Psoas muscle (tissue), 8 donors: ENCODE data around the gene FNDC11. TPM values are rescaled to one million over a fixed set of nuclear protein-coding genes. Genes with fewer than 3 reads are reported as not detected.

Source experiments
- ATAC-seq, 4 donors: fragments of 200-7000 bp; cut with Tn5 transposase; one replicate each; pipeline ENCODE4 v1.9.1; 2020; ENCODE audit warnings: moderate library complexity in 3 of 4, mild to moderate bottlenecking in 2 of 4
- DNase-seq, 2 donors: peaks; one replicate each; pipeline ENCODE4 v3.0.0-alpha.2; 2020
- H3K27ac ChIP-seq: fragments of 200-600 bp; one replicate; pipeline ENCODE4 v1.8.0; 2022
- H3K27me3 ChIP-seq, 3 donors: fragments of 200-600 bp in 1 of 3; one replicate each; pipeline versions ENCODE4 v1.6.1 to v1.8.0; 2013 to 2022; ENCODE audit warnings: low read length in 2 of 3, mild to moderate bottlenecking in 2 of 3, moderate library complexity in 1 of 3; ENCODE audit not compliant: insufficient read depth in 3 of 3
- H3K36me3 ChIP-seq, 2 donors: fragments of 200-600 bp in 1 of 2; one replicate each; pipeline versions ENCODE4 v1.6.1 to v1.8.0; 2013 to 2022; ENCODE audit warnings: low read depth in 1 of 2, mild to moderate bottlenecking in 1 of 2, moderate library complexity in 1 of 2; ENCODE audit not compliant: insufficient read depth in 1 of 2
- H3K4me1 ChIP-seq: fragments of 200-600 bp; one replicate; pipeline ENCODE4 v1.8.0; 2022
- H3K4me3 ChIP-seq: fragments of 200-600 bp; one replicate; pipeline ENCODE4 v1.8.0; 2022; ENCODE audit warnings: mild to moderate bottlenecking
- H3K9me3 ChIP-seq: fragments of 200-600 bp; one replicate; pipeline ENCODE4 v1.8.0; 2022
- CTCF ChIP-seq: fragments of 200-600 bp; IDR thresholded peaks from one replicate; pipeline ENCODE4 v1.8.0; 2022; ENCODE audit warnings: antibody characterized with exemption
- WGBS, 3 donors: extraction: QIAGEN DNeasy Blood & Tissue Kit; methylation state at CpG; one replicate each; pipeline versions ENCODE4 v1.1.6 to v1.1.7; 2013; 5-methylcytosine and 5-hydroxymethylcytosine counted together
- intact Hi-C, 2 donors: fragments of 100-400 bp; cut with DNase I; formaldehyde crosslinking; loops; one replicate each; pipeline versions ENCODE4 v1.11.0 to v1.14.2; 2022
- polyA plus RNA-seq, 3 donors: library from polyadenylated mRNA; stranded (reverse); fragments of 200-250 nt; gene quantifications; one replicate each; pipeline ENCODE4 v1.2.3, GENCODE V29; 2013
- total RNA-seq, 4 donors: library from RNA; stranded (reverse); fragmentation: NEBNext Ultra II Directional in 2 of 4; extraction: Animal tissue kit (Norgen Biotek cat#: 25700) in 2 of 4; gene quantifications; one replicate each; pipeline versions ENCODE4 v1.2.1 to v1.2.4, GENCODE V29; 2021 to 2023
- donor health status: healthy with polysubstance abuse.
- donor health status: DM: no; HTN: no; CAD: no; lungs with moderate emphysema.
- donor health status: Bipolar disorder and iron deficiency.
- donor health status: healthy.
- donor health status: DM: yes; HTN: yes; CAD: no.
- donor health status: DM: no; HTN: no; CAD: no.
- donor health status: DM: no; HTN: no; CAD: no.
- donor health status: DM: yes; HTN: yes; CAD: no.

Gene FNDC11
- total and polyA plus RNA-seq, 7 donors, result 0.07 to 0.14 (median 0.08) TPM; not detected in 4

GRCh38 chr20:63543131-63543530, 10.8 kb upstream of the FNDC11 start:
- H3K9me3 ChIP-seq, result no peaks in the 10 kb centered on the region
- peaks cover 0 to 34% (median 7%) of the 10 kb centered on the region in 3 donors for H3K27me3 ChIP-seq
- no peak overlapping the region for H3K27ac ChIP-seq
- no peak overlapping the region for H3K4me3 ChIP-seq
- 79 to 84% (median 83%) methylated on average over 10 of the region's 10 CpGs for WGBS, 3 donors
- no peaks in the 10 kb centered on the region for H3K4me1 ChIP-seq
- DNase-seq, result no peak
- no peaks in the 10 kb centered on the region for H3K36me3 ChIP-seq
- ATAC-seq, result no peak
- intact Hi-C loops, result no loop called here
- TF ChIP-seq CTCF, result no peak

GRCh38 chr20:63543733-63544132, 10.2 kb upstream of the FNDC11 start:
- H3K4me3 ChIP-seq, result no peak overlapping the region
- H3K27ac ChIP-seq, result no peak overlapping the region
- intact Hi-C loops, result no loop called here
- 87 to 93% (median 88%) methylated on average over 6 of the region's 6 CpGs for WGBS, 3 donors
- ATAC-seq (no peak), DNase-seq (no peak)
- H3K9me3 ChIP-seq, result no peaks in the 10 kb centered on the region
- peaks cover 0 to 40% (median 11%) of the 10 kb centered on the region in 3 donors for H3K27me3 ChIP-seq
- no peaks in the 10 kb centered on the region for H3K4me1 ChIP-seq
- H3K36me3 ChIP-seq, result no peaks in the 10 kb centered on the region
- TF ChIP-seq CTCF, result no peak

GRCh38 chr20:63544241-63544957, 9.6 kb upstream of the FNDC11 start:
- intact Hi-C loops, result no loop called here
- H3K27ac ChIP-seq, result no peak overlapping the region
- H3K27me3 ChIP-seq, result peaks cover 0 to 44% (median 13%) of the 10 kb centered on the region in 3 donors
- no peak overlapping the region for H3K4me3 ChIP-seq
- TF ChIP-seq CTCF, result no peak
- H3K4me1 ChIP-seq, result no peaks in the 10 kb centered on the region
- no peaks in the 10 kb centered on the region for H3K36me3 ChIP-seq
- no peaks in the 10 kb centered on the region for H3K9me3 ChIP-seq
- ATAC-seq (no peak), DNase-seq (no peak)
- 47 to 70% (median 54%) methylated on average over 17 to 27 of the region's 27 CpGs for WGBS, 3 donors

GRCh38 chr20:63544958-63545516, 8.9 kb upstream of the FNDC11 start:
- no peaks in the 10 kb centered on the region for H3K9me3 ChIP-seq
- ATAC-seq, result no peak
- no peaks in the 10 kb centered on the region for H3K36me3 ChIP-seq
- no peak overlapping the region for H3K4me3 ChIP-seq
- peaks cover 0 to 49% (median 16%) of the 10 kb centered on the region in 3 donors for H3K27me3 ChIP-seq
- 64 to 72% (median 71%) methylated on average over 18 to 19 of the region's 19 CpGs for WGBS, 3 donors
- intact Hi-C loops, result no loop called here
- H3K4me1 ChIP-seq, result no peaks in the 10 kb centered on the region
- TF ChIP-seq CTCF, result no peak
- H3K27ac ChIP-seq, result no peak overlapping the region
- DNase-seq, result no peak
